Astrocyte of the hippocampus (primary cell): ENCODE measurements around the gene RPS6KA2.

Experiments used
- DNase-seq: peaks from one replicate; pipeline ENCODE4 v3.0.0; 2011; ENCODE audit warnings: low read depth, low spot score

RPS6KA2 gene

DNA sequence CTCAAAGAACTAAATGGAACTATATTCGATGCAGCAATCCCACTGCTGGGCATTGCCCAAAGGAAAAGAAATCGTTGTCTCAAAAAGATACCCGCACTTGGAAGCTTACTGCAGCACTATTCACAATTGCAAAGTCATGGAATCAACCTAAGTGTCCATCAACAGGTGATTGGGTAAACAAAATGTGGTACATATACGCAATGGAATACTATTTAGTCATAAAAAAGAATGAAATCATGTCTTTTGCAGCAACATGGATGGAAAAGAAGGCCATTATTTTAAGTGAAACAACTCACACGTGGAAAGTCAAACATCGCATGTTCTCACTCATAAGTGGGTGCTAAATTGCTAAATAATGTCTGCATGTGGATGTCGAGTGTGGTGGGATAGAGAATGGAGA, 173.4 kb downstream of the RPS6KA2 start:
- DNase-seq = no peak

DNA sequence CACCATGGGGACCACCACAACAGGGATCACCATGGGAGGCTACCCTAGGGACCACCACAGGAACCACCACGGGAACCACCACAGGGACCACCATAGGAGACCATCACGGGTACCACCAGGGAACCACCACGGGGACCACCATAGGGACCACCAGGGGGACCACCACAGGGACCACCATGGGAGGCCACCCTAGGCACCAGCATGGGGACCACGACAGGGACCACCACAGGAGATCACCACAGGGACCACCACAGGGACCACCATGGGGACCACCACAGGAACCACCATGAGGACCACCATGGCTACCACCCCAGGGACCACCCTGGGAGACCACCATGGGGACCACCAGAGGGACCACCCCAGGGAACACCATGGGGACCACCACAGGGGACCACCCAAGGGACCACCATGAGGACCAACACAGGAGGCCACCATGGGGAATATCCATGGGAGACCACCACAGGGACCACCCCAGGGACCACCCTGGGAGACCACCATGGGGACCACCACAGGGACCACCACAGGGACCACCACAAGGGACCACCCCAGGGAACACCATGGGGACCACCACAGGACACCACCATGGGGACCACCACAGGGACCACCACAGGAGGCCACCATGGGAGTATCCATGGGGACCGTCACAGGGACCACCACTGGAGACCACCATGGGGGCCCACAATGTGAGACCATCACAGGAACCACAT, 176.7 kb downstream of the RPS6KA2 start:
- DNase-seq = no peak

DNA sequence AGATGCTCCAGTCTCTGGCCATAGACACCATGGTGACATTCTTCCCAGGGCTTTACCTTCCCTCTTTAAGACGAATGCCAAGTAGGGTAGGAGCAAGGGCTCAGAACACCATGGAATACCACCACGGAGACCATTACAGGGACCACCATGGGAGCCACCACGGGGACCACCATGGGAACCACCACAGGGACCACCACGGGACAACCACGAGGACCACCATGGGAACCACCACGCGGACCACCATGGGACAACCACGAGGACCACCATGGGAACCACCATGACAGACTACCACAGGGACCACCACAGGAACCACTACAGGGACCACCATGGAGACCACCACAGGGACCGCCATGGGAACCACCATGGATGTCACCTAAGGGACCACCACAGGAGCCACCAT, 177.4 kb downstream of the RPS6KA2 start:
- DNase-seq = no peak

DNA sequence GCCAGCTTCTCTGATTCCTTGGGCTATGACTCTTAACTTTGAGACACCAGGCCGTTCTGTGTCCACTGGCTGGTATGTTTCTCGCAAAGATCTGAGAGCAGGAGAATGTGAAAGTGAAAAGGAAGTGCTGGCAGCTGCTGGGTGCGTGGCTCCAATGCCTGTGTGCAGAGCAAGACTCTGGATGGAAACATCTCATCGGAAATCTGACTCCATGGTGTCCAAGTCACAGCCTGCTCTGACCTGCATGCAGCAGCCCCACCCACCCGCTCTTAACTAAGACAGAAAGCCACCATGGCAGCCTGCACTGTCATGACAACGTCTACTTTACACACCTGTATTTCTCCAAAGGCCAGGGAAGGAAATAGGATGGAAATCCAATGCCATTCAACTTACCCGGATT, 178.0 kb downstream of the RPS6KA2 start:
- no peak for DNase-seq

DNA sequence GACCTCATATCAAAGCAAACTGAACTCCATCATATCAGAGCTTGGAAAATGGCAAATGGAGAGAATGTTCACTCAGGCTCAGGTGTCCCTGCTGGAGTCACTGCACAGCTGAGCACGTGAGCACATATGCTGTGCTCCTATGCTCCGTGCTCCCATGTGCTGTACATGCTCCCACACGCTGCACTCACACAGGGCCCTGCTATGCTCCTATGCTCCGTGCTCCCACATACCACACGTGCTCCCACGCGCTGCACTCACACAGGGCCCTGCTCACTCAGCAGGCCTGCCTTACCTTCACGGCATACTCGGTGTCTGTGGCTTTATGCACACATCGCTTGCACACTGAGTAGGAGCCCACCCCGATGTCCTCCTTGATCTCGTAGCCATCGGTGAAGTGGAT, 178.6 kb downstream of the RPS6KA2 start:
- DNase-seq = no peak

DNA sequence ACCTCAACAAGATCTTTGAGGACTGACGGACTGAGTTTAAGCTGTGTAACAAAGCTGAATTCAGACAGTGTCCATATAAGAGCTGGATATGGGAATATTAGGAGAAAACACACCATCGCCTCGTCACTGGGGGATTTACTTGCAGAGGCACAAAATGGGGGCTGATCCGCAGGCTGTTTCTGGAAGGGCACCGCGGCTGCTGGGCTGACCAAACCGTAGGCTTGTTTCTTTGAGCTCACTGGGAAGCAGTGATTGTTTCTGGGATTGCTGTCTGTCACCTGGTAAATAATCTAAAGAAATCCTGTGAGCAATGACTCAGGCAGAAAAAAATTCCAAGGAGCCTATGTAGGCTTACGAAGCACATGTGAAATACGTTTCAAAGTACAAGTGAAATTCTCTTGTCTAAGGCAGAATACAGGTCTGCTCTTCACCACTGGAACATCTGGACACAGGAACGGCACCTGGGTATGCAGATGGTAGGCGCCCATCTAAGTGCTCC, 180.4 kb downstream of the RPS6KA2 start:
- DNase-seq = no peak

DNA sequence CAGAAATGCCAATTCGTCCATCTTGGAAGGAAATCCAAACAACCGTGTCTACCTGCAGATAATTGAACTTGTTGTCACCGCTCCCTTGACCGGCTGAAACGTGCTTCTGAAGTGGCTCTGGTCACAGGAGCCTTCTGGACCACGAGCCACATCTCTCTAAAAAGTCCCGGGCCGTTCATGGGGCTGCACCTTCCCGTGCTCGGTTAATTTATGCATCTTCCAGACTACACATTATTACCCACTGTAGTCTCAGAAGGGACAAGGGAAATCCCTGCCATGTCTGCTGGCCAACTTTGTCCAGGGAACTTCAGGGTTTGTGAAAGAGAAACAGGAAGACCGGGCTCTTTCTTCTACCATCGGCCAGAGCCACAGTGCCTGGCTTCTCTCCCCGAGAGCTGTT, 180.9 kb downstream of the RPS6KA2 start:
- no peak for DNase-seq

DNA sequence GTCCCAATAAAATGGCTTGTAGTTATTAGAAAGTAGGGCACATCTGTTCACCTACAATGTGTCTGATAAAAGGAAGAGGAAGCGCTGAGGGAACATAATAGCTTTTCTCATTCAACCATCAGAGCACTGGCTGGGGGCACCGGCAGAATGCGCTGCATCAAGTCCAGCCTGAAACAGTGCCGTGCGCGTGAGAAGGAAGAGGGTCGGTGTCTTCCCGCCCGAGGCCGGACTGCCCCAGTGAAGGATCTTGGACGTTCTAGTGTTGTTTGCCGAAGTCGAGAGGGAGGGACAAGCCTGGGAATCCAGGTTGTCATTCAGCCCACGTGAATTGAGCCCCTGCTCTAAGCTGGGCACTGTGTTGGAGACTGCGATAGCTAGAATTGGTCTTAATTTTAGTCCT, 182.6 kb downstream of the RPS6KA2 start:
- DNase-seq = no peak

DNA sequence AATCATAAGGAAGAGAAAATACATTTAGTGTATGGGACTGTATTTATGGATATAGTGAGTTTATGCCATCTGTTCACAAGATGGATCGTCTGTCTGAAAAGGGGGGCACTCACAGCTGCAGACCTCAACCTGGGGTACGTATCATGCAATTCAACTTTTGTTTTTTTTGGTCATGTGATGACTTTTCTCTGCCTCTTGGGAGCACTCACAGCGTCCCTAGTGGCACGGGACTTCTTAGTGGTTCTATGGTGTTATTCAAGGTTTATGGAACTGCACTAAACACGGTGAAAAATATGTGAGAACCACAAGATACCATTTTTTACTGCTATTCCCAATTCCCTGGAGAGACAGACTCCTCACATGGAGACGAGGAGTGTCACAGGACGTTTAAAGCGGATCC, 183.9 kb downstream of the RPS6KA2 start:
- no peak for DNase-seq

DNA sequence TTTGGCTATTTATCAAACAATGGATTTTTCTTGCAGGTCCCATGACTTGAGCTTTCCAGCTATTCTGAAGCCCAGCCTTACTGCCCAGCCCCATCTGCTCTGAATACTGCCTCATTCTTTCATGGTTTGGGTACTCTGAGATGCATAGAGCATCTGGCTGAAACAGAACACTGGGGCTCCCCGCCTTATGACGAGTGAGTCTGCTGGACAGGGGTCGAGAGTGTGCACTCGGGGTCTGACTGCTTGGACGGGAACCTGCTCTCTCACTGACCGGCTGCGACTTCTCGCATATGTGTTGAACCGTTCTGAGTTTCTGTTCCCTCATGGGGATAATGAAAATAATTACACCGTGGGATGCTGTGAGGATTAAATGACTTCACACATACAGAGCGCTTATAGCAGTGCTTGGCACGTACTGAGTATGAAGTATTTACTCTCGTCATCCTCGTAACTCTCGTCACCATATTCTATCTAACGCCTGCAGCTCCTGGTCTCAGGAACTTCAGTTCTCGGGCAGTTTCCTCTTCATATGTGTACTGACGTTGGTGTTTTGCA, 184.8 kb downstream of the RPS6KA2 start:
- DNase-seq = no peak

DNA sequence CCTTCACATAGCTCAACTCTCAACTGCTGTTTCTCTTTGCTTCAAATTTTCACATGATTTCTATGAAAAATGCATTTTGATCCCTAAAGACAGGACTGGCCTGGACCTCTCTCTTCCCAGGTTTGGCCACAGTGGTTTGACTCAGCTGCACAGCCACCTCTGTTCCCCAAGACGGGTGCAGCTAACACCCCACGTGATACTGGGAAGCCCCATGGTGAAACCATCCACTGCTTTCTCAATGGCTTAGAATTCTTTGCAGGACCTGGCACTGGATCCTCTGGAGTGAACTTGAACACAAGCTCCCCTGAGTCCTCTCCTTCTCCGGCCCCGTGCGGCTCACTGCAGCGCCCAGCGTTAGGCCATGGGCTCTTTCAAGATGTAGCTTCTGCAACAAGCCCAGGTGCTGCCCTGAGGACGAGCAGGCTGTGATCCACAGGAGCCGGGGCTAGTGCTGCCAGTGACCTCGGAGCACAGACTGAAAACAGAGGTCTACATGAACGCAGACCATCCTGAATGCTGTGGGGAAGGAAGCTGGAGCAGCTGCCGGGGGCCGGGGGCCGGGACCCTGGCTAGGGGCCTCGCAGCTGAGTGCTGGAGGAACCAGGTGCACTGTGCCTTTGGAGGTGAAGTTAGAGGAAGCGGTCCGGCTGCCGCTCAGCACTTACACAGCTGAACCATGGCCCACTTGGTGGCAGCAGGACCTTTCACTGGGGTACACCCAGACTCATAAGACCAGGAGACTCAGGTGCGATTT, 185.5 kb downstream of the RPS6KA2 start:
- no peak for DNase-seq

DNA sequence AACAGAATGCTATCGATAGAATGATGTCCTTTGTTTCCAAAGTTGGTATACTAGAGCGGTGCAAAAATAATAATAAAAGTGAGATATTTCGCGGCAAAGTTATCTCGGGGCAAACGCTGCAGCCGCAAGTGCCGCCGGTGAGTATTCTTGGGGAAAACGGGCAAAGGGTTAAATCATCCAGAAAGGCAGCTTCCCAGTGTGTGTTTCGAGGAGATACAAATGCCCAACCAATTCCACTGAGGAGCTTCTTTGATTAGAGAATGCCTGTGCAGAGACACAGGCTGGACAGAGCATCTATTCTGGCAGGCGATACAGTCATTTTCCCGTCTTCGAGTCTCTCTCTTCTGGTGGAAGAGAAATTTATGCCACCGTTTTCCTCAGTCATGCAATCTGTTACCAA, 186.3 kb downstream of the RPS6KA2 start:
- no peak for DNase-seq

DNA sequence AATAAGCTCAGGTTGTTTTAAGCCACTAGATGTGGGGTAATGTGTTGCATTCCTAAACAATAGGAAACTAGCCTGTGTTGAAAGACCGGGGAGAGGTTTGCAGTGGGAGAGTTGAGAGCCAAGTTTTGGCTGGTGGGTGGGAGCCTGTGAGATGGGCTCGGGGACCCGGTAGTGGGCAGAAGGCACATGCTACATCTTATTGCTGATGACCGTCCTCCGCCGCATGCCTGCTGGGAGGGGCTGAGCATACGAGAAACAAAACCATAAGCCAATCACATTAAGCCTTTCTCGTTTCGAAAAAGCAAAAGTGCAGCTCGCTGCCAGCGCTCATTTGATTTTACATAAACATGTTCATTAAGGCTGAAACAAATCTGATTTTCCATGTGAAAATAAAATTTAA, 186.9 kb downstream of the RPS6KA2 start:
- DNase-seq = no peak

DNA sequence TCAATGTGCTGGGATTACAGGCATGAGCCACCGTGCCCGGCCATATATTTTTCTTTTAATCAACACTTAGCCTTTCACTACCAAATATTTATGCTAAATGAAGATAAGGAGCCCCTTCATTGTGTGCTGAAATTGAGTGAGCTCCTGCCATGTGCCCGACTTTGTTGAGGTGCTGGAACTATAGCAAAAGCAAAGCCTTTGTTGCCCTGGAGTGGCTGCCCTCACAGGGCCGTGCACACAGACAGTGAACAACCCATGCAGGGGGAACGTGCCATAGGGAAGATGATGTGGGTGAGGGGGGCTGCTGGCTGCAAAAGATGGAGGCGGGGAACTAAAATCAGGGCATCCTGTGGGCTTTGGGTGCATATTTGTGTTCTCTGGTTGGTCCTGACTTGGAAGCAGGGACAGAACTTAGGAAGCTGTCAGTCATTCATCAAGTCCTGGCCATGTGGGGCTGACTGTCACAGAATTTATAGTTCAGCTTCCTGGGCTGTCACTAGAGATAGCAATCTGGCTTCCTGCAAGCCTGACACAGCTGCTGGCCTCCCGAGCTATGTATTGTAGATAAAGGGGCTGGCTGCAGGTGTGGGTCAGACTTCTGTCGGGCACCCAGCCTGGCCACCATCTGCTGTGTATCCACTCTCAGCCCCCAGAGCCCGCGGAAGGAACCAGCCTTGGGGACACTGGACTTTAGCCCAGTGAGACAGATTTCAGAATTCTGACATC, 187.5 kb downstream of the RPS6KA2 start:
- DNase-seq = no peak

DNA sequence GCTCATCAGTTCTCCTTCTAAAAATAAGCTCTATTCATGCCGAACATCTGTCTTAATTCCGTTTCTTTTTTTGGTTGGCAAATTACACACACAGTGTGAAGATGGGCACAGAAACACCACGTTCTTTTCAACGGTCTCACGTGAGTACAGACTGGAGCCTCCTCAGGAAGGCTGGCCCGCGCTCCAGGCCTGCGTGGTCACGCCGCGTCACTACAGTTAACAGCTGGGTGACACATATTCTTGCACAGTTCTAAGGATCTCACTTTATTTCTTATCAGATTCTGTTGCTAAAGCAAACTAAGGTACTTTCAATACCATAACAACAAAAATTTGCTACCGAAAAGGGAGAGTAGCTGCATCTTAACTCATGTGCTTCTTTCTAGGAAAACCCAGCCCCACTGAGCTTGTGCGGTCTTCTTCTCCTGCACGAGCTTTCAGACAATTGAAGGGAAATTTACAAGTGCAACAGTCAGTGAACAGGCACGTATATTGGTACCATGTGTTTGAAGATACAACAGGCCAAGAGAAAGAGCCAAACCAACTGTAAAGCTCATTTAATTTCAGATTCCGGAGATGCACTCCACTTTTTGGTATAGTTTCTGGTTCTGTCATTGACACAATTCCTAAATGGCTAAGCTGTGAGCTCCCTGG, 188.7 kb downstream of the RPS6KA2 start:
- DNase-seq = no peak

DNA sequence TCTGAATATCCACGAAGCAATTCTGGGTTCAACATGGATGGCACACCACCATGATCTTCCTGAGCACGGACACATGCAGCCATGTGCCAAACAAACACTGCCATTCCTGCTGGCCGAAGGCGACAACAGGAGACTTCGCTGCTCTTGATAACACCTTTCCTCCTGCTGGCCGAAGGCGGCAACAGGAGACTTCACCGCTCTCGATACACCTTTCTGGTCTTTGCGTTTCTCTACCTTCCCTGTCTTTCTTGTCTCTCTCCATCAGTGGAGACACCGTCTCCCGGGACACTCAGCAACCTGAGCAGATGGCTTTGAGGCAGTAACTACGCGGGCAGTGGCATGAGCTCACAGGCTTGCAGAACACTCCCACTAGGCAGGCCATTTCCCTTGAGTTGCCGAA, 189.4 kb downstream of the RPS6KA2 start:
- no peak for DNase-seq

DNA sequence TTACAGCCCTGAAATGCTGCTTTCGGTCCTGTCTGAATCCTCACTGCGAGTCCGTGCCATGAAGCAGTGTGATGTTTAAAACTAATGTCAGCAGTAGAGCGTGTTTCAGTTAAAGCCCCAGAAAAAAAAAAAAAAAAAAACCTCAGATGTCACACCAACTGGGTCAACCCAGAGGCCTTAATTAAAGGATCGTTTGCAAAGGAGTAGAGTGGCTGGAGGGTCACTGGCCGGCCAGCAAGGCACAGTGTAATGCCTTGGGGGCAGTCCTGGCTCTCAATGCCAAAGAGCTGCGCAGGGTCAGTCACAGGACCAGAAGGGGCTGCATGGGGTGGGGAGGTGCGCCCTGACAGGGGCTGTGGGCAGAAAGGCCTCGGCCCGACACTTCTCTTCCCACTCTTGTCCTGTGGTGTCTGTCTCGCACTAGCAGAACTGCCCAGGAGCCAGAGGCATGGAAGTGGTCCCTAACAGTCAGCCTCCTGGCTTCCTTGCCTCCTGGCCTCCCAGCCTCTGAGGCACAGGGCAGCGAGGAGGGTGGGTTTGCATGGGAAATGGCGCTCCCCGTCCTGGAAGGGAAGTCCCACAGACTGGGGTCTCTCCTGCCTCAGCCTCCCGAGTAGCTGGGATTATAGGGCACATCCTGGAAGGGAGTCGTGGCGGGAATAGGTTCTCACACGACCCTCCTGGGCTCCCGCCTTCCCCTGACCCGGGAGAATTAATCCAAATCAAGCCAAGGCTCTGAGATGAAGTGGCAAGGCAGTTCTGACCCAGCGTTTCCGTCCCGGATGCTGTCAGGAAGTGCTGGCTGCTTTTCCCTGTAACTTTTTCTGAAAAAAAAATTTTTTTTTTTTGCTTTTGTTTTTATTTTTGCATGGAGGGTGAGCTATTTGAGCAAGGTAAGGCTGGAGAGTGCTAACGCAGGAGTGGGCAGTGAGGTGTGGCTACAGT, 190.6 kb downstream of the RPS6KA2 start:
- no peak for DNase-seq

DNA sequence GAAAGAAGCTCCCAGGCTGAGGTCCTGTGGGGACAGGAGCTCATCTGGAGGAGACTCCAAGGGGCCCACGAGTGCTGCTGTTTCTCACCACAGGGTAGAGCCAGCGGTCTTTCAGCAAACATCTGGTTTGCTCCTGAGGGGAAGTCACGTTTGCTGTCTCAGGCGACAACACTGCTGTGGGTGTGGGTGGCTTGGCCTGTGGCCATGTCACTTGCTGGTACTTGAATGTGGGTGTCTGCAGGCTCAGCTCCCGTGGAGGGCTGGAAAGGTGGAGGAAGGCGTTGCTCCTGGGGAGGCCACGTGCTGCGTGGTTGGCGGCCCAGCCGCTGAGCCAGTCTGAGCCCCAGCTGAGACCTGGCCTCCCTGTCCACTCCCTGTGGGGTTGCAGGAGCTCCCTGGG, 191.5 kb downstream of the RPS6KA2 start:
- no peak for DNase-seq

DNA sequence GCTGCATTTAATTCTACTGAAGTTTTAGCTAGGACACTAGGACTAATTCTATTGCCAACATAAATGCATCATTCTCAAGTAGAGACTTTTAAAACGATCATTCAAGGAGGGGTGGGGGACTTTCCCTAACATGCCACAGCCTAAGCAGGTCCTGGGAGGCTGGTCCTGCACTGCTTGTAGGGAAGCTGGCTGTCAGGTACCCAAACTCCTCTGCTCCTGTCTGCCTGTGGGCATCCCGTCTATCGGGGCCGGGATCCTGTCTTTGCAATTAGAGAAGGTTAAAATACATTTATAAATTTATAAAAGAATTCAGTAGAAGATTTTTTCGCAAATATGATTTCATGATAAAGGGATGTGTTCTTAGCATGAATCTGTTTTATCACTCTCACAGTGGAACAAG, 192.7 kb downstream of the RPS6KA2 start:
- no peak for DNase-seq

DNA sequence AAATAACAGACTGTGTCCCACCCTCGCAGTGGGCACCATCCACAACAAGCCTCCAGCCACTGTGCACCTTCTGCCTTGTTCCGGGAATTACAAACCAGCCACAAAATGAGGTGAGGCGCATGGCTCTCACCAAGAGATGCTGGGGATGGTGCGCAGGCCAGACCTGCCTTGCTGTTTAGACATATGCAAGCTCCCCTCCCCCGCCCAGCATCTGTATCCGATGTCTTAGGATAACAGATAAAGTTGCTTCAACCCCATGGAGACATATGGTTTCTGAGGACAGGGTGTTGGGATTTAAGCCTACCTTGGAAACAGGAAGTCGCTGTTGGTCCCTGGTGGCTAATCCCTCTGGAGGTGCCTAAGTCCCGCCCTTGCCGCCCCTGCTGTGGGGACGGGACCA, 194.0 kb downstream of the RPS6KA2 start:
- DNase-seq = no peak

DNA sequence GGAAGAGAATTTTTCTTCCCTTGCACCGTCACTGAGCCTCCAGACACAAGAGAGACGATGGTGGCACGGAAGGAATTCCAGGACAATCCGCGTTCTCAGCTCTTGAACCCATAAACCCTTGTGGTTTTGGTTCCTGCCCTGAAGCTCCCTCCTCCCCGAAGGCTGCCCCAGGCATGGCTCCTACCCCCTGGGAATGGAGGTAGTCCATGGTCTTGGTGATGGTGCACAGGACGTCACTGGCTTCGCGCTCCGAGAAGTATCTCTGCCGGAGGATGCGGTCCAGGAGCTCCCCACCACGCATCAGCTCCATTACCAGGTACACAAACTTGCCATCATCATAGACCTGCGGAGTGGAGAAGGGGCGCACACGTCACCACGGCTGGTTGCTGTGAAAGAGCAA, 196.8 kb downstream of the RPS6KA2 start:
- DNase-seq = no peak
